K562 (cell line): Measurements from ENCODE around the gene RAD51D. TPM values are rescaled to one million over a fixed set of nuclear protein-coding genes. Genes with fewer than 3 reads are reported as not detected.
A peak's percentile ranks its signal among the peaks of the same experiment; 100 is the strongest.

Source experiments
- BCL6 ChIP-seq: fragments of 250-450 bp; sonication (Bioruptor Pico); IDR thresholded peaks from 2 replicates; pipeline ENCODE4 v1.4.0; 2020
- ETS2 ChIP-seq: IDR thresholded peaks from 2 replicates; pipeline ENCODE4 v1.6.1; 2016; ENCODE audit warnings: borderline replicate concordance, missing genetic modification characterization, mild to moderate bottlenecking, moderate library complexity, missing compliant biosample characterization; ENCODE audit not compliant: poor library complexity, severe bottlenecking
- HNRNPK ChIP-seq: fragments of 200-400 bp; formaldehyde crosslinking; IDR thresholded peaks from one replicate; pipeline ENCODE4 v1.6.1; 2018; ENCODE audit warnings: mild to moderate bottlenecking, low read depth, low read length; ENCODE audit not compliant: poor library complexity, severe bottlenecking
- JUN ChIP-seq, 2 experiments: sonication (generic) in 1 of 2; formaldehyde crosslinking in 1 of 2; IDR thresholded peaks; 2 replicates each; pipeline versions ENCODE4 v1.6.1 to v1.8.0; 2012 to 2022; ENCODE audit warnings: borderline replicate concordance in 2 of 2, mild to moderate bottlenecking in 2 of 2, improper control_type of control experiment in 1 of 2, low read depth in 1 of 2, low read length in 1 of 2, missing genetic modification reagents in 1 of 2
- MTF1 ChIP-seq: fragments of 250-450 bp; sonication (Bioruptor Pico); IDR thresholded peaks from 2 replicates; pipeline ENCODE4 v1.9.0; 2021; ENCODE audit warnings: moderate library complexity, mild to moderate bottlenecking, inconsistent platforms, borderline replicate concordance
- PCBP1 ChIP-seq: fragments of 200-400 bp; formaldehyde crosslinking; IDR thresholded peaks from 2 replicates; pipeline ENCODE4 v1.6.1; 2018; ENCODE audit warnings: mild to moderate bottlenecking, low read depth, low read length; ENCODE audit not compliant: poor library complexity, severe bottlenecking
- PHF20 ChIP-seq: fragments of 450-650 bp; IDR thresholded peaks from 2 replicates; pipeline ENCODE4 v1.6.1; 2018; ENCODE audit not compliant: partially characterized antibody
- POU5F1 ChIP-seq: fragments of 150-350 bp; IDR thresholded peaks from 2 replicates; pipeline ENCODE4 v1.6.1; 2014; ENCODE audit warnings: borderline replicate concordance, low read length, low read depth, mild to moderate bottlenecking; ENCODE audit not compliant: partially characterized antibody
- TBL1XR1 ChIP-seq, 2 experiments: IDR thresholded peaks; 2 replicates each; pipeline ENCODE4 v1.6.1; 2012; ENCODE audit warnings: improper control_type of control experiment in 2 of 2, low read length in 2 of 2, mild to moderate bottlenecking in 1 of 2
- ZC3H8 ChIP-seq: fragments of 450-650 bp; IDR thresholded peaks from 2 replicates; pipeline ENCODE4 v1.6.1; 2017
- ZNF121 ChIP-seq: sonication (generic); formaldehyde crosslinking; conservative IDR thresholded peaks from 2 replicates; pipeline ENCODE4 v1.8.0; 2022; ENCODE audit warnings: missing genetic modification reagents
- ZNF174 ChIP-seq: fragments of 250-450 bp; sonication (Bioruptor Pico); IDR thresholded peaks from 2 replicates; pipeline ENCODE4 v1.4.0; 2020; ENCODE audit warnings: mild to moderate bottlenecking
- polyA plus RNA-seq, 8 experiments: library from polyadenylated mRNA; depleted of rRNA in 4 of 8; stranded (reverse) in 5 of 8; unstranded in 3 of 8; fragments of >200 nt; fragmentation: Nextera tagmentation in 2 of 8; fragmentation: Illumina TruSeq in 1 of 8; extraction: Ambion mirVana in 2 of 8; extraction: Trizol in 1 of 8; gene quantifications; 2 replicates each; pipeline versions ENCODE4 v1.2.1 to v1.2.3, GENCODE V29; 2011 to 2014; ENCODE audit warnings: inconsistent platforms in 1 of 8, missing spikeins in 1 of 8
- total RNA-seq, 7 experiments: library from RNA; depleted of rRNA in 6 of 7; stranded (reverse); fragments of >200 nt in 6 of 7; fragmentation: Illumina TruSeq in 2 of 7; extraction: Trizol in 2 of 7; gene quantifications; 2 replicates each; pipeline versions ENCODE4 v1.2.1 to v1.2.3, GENCODE V29; 2011 to 2021; ENCODE audit warnings: low replicate concordance in 1 of 7
- TF ChIP-seq, protein P1 (sequence below): fragments of 250-450 bp; sonication (Bioruptor Pico); IDR thresholded peaks from 2 replicates; pipeline ENCODE4 v1.5.0; 2022; ENCODE audit warnings: mild to moderate bottlenecking
- TF ChIP-seq, protein P2 (sequence below): sonication (generic); formaldehyde crosslinking; IDR thresholded peaks from 2 replicates; pipeline ENCODE4 v1.8.0; 2023; ENCODE audit warnings: mild to moderate bottlenecking, missing genetic modification reagents
- TF ChIP-seq, protein P3 (sequence below): fragments of 250-450 bp; sonication (Bioruptor Pico); IDR thresholded peaks from 2 replicates; pipeline ENCODE4 v1.4.0; 2020; ENCODE audit warnings: mild to moderate bottlenecking
- TF ChIP-seq, protein P4 (sequence below): fragments of 250-450 bp; sonication (Bioruptor Pico); IDR thresholded peaks from 2 replicates; pipeline ENCODE4 v1.4.0; 2020; ENCODE audit warnings: borderline replicate concordance
- TF ChIP-seq, protein P5 (sequence below): sonication (generic); formaldehyde crosslinking; IDR thresholded peaks from 2 replicates; pipeline ENCODE4 v1.8.1; 2023; ENCODE audit warnings: mild to moderate bottlenecking, missing genetic modification reagents

The RAD51D gene
- total and polyA plus RNA-seq, 9 of the 15 experiments (the other 6 are each of a cell fraction or from before 2014, with no cell fraction given), result 2.2 to 16.9 (median 8.7) TPM

DNA sequence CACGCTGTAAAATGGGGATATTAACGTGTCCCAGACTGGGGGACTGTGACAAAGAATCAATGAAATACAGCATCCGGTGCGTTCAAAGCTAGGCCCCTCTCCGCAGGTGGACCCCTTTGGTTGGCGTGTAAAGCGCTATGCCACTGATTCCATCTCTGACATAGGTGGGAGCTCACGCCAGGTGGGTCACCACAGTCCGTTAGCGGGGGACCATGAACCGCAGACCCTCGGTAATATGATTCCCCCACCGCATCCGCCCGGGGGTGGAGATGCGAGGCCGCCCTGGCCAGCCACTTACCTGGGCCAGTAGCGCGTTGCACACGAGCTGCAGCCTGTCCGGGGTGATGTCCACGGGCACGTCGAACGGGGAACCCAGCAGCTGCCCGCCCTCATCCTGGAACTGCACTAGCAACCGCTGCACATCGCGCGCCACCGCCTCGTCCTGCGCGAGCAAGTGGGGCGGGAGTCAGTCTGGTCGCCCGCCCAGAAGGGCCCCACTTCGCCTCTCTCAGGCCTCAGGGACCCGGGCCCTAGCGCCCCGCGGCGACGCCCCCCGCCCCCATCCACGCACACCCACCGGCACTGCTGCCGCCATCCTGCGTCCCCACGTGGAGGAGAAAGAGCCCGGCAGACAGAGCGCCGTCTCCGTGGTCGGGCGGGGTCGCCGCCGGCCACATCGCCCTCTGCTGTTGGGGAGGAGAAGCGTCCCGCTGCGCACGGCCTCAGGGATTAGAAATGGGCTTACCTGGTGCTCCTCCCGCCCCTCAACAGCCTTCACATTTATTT, 22.2 kb upstream of the RAD51D start, which contains the start of gene NLE1 (continued):
- TF ChIP-seq JUN (IDR thresholded peaks at IDR 0.05; ENCODE audit: borderline replicate concordance, low read depth, low read length) (peak; percentile 51; the same call in 1 of the 2 replicates), JUN (CRISPR knock-in tag; IDR thresholded peaks at IDR 0.05; ENCODE audit: borderline replicate concordance) (no peak), TBL1XR1 (IDR thresholded peaks at IDR 0.05; ENCODE audit: low read length in 2 of 2) (0 out of 4 replicates have a peak, but pooled peaks of 1 of the 2 experiments have one; percentile 36), BCL6 (no peak), HNRNPK (no peak), PHF20 (peak; percentile 76), ZNF174 (no peak), POU5F1 (no peak), ETS2 (tag) (no peak), MTF1 (CRISPR knock-in tag) (no peak), ZC3H8 (no peak), PCBP1 (no peak), ZNF121 (CRISPR knock-in tag) (no peak)
- TF ChIP-seq, protein P1, sequence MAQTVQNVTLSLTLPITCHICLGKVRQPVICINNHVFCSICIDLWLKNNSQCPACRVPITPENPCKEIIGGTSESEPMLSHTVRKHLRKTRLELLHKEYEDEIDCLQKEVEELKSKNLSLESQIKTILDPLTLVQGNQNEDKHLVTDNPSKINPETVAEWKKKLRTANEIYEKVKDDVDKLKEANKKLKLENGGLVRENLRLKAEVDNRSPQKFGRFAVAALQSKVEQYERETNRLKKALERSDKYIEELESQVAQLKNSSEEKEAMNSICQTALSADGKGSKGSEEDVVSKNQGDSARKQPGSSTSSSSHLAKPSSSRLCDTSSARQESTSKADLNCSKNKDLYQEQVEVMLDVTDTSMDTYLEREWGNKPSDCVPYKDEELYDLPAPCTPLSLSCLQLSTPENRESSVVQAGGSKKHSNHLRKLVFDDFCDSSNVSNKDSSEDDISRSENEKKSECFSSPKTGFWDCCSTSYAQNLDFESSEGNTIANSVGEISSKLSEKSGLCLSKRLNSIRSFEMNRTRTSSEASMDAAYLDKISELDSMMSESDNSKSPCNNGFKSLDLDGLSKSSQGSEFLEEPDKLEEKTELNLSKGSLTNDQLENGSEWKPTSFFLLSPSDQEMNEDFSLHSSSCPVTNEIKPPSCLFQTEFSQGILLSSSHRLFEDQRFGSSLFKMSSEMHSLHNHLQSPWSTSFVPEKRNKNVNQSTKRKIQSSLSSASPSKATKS, result no peak
- TF ChIP-seq, protein P2, sequence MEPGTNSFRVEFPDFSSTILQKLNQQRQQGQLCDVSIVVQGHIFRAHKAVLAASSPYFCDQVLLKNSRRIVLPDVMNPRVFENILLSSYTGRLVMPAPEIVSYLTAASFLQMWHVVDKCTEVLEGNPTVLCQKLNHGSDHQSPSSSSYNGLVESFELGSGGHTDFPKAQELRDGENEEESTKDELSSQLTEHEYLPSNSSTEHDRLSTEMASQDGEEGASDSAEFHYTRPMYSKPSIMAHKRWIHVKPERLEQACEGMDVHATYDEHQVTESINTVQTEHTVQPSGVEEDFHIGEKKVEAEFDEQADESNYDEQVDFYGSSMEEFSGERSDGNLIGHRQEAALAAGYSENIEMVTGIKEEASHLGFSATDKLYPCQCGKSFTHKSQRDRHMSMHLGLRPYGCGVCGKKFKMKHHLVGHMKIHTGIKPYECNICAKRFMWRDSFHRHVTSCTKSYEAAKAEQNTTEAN (CRISPR knock-in tag), result no peak
- TF ChIP-seq, protein P3, sequence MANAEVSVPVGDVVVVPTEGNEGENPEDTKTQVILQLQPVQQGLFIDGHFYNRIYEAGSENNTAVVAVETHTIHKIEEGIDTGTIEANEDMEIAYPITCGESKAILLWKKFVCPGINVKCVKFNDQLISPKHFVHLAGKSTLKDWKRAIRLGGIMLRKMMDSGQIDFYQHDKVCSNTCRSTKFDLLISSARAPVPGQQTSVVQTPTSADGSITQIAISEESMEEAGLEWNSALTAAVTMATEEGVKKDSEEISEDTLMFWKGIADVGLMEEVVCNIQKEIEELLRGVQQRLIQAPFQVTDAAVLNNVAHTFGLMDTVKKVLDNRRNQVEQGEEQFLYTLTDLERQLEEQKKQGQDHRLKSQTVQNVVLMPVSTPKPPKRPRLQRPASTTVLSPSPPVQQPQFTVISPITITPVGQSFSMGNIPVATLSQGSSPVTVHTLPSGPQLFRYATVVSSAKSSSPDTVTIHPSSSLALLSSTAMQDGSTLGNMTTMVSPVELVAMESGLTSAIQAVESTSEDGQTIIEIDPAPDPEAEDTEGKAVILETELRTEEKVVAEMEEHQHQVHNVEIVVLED (CRISPR knock-in tag), result peak; percentile 87
- TF ChIP-seq, protein P4, sequence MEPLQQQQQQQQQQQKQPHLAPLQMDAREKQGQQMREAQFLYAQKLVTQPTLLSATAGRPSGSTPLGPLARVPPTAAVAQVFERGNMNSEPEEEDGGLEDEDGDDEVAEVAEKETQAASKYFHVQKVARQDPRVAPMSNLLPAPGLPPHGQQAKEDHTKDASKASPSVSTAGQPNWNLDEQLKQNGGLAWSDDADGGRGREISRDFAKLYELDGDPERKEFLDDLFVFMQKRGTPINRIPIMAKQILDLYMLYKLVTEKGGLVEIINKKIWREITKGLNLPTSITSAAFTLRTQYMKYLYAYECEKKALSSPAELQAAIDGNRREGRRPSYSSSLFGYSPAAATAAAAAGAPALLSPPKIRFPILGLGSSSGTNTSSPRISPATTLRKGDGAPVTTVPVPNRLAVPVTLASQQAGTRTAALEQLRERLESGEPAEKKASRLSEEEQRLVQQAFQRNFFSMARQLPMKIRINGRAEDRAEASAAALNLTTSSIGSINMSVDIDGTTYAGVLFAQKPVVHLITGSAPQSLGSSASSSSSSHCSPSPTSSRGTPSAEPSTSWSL (CRISPR knock-in tag), result no peak
- TF ChIP-seq, protein P5, sequence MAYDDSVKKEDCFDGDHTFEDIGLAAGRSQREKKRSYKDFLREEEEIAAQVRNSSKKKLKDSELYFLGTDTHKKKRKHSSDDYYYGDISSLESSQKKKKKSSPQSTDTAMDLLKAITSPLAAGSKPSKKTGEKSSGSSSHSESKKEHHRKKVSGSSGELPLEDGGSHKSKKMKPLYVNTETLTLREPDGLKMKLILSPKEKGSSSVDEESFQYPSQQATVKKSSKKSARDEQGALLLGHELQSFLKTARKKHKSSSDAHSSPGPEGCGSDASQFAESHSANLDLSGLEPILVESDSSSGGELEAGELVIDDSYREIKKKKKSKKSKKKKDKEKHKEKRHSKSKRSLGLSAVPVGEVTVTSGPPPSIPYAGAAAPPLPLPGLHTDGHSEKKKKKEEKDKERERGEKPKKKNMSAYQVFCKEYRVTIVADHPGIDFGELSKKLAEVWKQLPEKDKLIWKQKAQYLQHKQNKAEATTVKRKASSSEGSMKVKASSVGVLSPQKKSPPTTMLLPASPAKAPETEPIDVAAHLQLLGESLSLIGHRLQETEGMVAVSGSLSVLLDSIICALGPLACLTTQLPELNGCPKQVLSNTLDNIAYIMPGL (CRISPR knock-in tag), result peak; percentile 91; the same call in 1 of the 2 replicates
